Measurements from ENCODE around the gene SLC35D1. TPM values are rescaled to one million over a fixed set of nuclear protein-coding genes. Genes with fewer than 3 reads are reported as not detected.

Gene SLC35D1
- total RNA-seq, 2 donors from 2014 or later, result 3.3 to 4.9 TPM

GRCh38 chr1:67089685-67090208, 35.8 kb upstream of the SLC35D1 start:
- TF ChIP-seq CTCF (IDR thresholded peaks at IDR 0.05), result no peak
- Histone ChIP-seq H3K27me3 (no peaks in the 10 kb centered on the region), H3K4me3 (no peak overlapping the region), H3K36me3 (no peaks in the 10 kb centered on the region), H3K27ac (no peak overlapping the region), H3K9me3 (peaks cover 0 to 10% of the 10 kb centered on the region in 2 donors), H3K4me1 (no peaks in the 10 kb centered on the region)
- DNase-seq (ENCODE audit: low spot score), result no peak

- Histone ChIP-seq H3K4me3 (no peak overlapping the region), H3K27ac (no peak overlapping the region), H3K27me3 (no peaks in the 10 kb centered on the region), H3K4me1 (no peaks in the 10 kb centered on the region), H3K9me3 (peaks cover 0 to 10% of the 10 kb centered on the region in 2 donors), H3K36me3 (no peaks in the 10 kb centered on the region)
- TF ChIP-seq CTCF (IDR thresholded peaks at IDR 0.05), result no peak
- DNase-seq (ENCODE audit: low spot score), result no peak
Measured at GRCh38 chr1:67088440-67088839, 34.5 kb upstream of the SLC35D1 start.

GRCh38 chr1:67085326-67085725, 31.4 kb upstream of the SLC35D1 start:
- Histone ChIP-seq H3K9me3 (peaks cover 0 to 10% of the 10 kb centered on the region in 2 donors), H3K4me3 (no peak overlapping the region), H3K27ac (no peak overlapping the region), H3K36me3 (no peaks in the 10 kb centered on the region), H3K4me1 (no peaks in the 10 kb centered on the region), H3K27me3 (no peaks in the 10 kb centered on the region)
- DNase-seq (ENCODE audit: low spot score), result no peak
- TF ChIP-seq CTCF (IDR thresholded peaks at IDR 0.05), result no peak

GRCh38 chr1:67084765-67085318, 30.9 kb upstream of the SLC35D1 start:
- Histone ChIP-seq H3K36me3 (no peaks in the 10 kb centered on the region), H3K4me3 (no peak overlapping the region), H3K9me3 (peaks cover 0 to 6% of the 10 kb centered on the region in 2 donors), H3K27me3 (no peaks in the 10 kb centered on the region), H3K27ac (no peak overlapping the region), H3K4me1 (no peaks in the 10 kb centered on the region)
- DNase-seq (ENCODE audit: low spot score), result no peak
- no peak for TF ChIP-seq CTCF (IDR thresholded peaks at IDR 0.05)

- Histone ChIP-seq H3K4me3 (no peak overlapping the region), H3K36me3 (no peaks in the 10 kb centered on the region), H3K27ac (no peak overlapping the region), H3K9me3 (no peaks in the 10 kb centered on the region), H3K4me1 (no peaks in the 10 kb centered on the region), H3K27me3 (no peaks in the 10 kb centered on the region)
- TF ChIP-seq CTCF (IDR thresholded peaks at IDR 0.05), result no peak
- no peak for DNase-seq (ENCODE audit: low spot score)
Measured at GRCh38 chr1:67078291-67078690, 24.3 kb upstream of the SLC35D1 start.

GRCh38 chr1:67077593-67077992, 23.6 kb upstream of the SLC35D1 start:
- no peak for DNase-seq (ENCODE audit: low spot score)
- Histone ChIP-seq H3K27me3 (no peaks in the 10 kb centered on the region), H3K4me1 (no peaks in the 10 kb centered on the region), H3K27ac (no peak overlapping the region), H3K9me3 (peaks cover 0 to 3% of the 10 kb centered on the region in 2 donors), H3K4me3 (no peak overlapping the region), H3K36me3 (no peaks in the 10 kb centered on the region)
- TF ChIP-seq CTCF (IDR thresholded peaks at IDR 0.05), result no peak

All from right atrium auricular region (tissue), 2 donors.